Loucy (cell line): Measurements from ENCODE around the gene SLC5A12.

ENCODE experiments used
- EZH2phosphoT487 ChIP-seq: fragments of 200-600 bp; IDR thresholded peaks from 2 replicates; pipeline ENCODE4 v1.6.1; 2018; ENCODE audit warnings: antibody characterized with exemption, mild to moderate bottlenecking, moderate library complexity, borderline replicate concordance
- TF ChIP-seq, protein P1 (sequence below): fragments of 200-600 bp; sonication (generic); conservative IDR thresholded peaks from 2 replicates; pipeline ENCODE4 v1.5.1; 2014; ENCODE audit warnings: mild to moderate bottlenecking, antibody characterized with exemption, low read length

DNA sequence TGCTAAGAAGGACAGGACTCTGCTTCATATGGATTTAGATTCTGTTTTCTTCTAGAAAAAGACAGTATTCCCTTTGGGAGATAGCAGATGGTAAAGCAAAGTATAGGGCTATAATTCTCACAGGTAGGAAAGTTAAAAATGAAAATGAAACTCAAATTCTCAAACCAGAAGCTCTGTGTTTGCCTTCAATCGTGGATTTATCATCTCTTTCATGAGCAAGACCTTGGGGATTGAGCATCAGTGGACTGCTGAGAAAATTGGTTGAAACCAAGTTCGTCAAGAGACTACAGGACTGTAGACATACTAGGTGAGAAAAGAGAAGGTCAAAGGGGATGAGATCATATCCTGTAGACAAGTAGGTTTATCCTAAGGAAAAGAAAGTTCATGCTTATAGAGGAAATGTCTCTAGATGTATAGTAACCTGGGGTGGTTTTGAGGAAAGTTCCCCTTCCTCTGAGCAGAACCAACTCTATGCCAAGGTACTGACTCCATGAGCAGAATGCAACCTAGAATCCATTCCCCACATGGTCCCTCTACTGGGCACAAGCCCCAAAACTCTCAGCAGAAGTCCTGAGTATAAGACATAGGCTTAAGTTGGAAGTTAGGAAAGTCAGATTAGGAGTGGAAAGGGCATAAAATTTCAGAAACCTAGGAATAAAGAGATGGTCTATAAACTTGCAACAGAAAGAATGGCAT lies 46.5 kb downstream of the SLC5A12 start:
- TF ChIP-seq, protein P1, sequence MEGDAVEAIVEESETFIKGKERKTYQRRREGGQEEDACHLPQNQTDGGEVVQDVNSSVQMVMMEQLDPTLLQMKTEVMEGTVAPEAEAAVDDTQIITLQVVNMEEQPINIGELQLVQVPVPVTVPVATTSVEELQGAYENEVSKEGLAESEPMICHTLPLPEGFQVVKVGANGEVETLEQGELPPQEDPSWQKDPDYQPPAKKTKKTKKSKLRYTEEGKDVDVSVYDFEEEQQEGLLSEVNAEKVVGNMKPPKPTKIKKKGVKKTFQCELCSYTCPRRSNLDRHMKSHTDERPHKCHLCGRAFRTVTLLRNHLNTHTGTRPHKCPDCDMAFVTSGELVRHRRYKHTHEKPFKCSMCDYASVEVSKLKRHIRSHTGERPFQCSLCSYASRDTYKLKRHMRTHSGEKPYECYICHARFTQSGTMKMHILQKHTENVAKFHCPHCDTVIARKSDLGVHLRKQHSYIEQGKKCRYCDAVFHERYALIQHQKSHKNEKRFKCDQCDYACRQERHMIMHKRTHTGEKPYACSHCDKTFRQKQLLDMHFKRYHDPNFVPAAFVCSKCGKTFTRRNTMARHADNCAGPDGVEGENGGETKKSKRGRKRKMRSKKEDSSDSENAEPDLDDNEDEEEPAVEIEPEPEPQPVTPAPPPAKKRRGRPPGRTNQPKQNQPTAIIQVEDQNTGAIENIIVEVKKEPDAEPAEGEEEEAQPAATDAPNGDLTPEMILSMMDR = no peak
- no peak for TF ChIP-seq EZH2phosphoT487
